HL-60 (cell line): ENCODE measurements around the gene SYT13.
A peak's percentile ranks its signal among the peaks of the same experiment; 100 is the strongest.
"Not testable (repeated sequence)": the region's sequence is repeated elsewhere in the genome, so short reads cannot be mapped to it uniquely, and the experiment has no call there.

Experiments used
- DNase-seq, 2 experiments: peaks; one replicate each; pipeline ENCODE4 v3.0.0-alpha.2; 2010 to 2020; ENCODE audit warnings: low read depth in 1 of 2, low spot score in 1 of 2
- H3K27ac ChIP-seq: fragments of 250-450 bp; sonication (Bioruptor Pico); replicated peaks from 2 replicates; pipeline ENCODE4 v1.5.1; 2020; ENCODE audit warnings: mild to moderate bottlenecking, moderate library complexity
- H3K27me3 ChIP-seq: fragments of 250-450 bp; sonication (Bioruptor Pico); 2 replicates; pipeline ENCODE4 v1.5.1; 2021; ENCODE audit warnings: mild to moderate bottlenecking, moderate library complexity; ENCODE audit not compliant: insufficient read depth, poor library complexity, severe bottlenecking
- H3K4me3 ChIP-seq: replicated peaks from 2 replicates; pipeline ENCODE4 v1.5.1; 2011; ENCODE audit warnings: mild to moderate bottlenecking, control low read depth, low read length; ENCODE audit not compliant: insufficient read depth
- GABPA ChIP-seq: IDR thresholded peaks from 2 replicates; pipeline ENCODE4 v1.6.1; 2012; ENCODE audit warnings: low read depth
- POLR2AphosphoS5 ChIP-seq: IDR thresholded peaks from 2 replicates; pipeline ENCODE4 v1.6.1; 2012; ENCODE audit warnings: low read depth
- REST ChIP-seq: IDR thresholded peaks from 2 replicates; pipeline ENCODE4 v1.6.1; 2012; ENCODE audit warnings: low read depth; ENCODE audit not compliant: insufficient replicate concordance
- SPI1 ChIP-seq: IDR thresholded peaks from 2 replicates; pipeline ENCODE4 v1.6.1; 2012; ENCODE audit warnings: low read depth, mild to moderate bottlenecking, borderline replicate concordance
- TF ChIP-seq, protein P1 (sequence below): IDR thresholded peaks from one replicate; pipeline ENCODE4 v1.5.1; 2011; ENCODE audit warnings: low read length, control low read depth, inconsistent platforms; ENCODE audit not compliant: insufficient read depth

The SYT13 gene

DNA sequence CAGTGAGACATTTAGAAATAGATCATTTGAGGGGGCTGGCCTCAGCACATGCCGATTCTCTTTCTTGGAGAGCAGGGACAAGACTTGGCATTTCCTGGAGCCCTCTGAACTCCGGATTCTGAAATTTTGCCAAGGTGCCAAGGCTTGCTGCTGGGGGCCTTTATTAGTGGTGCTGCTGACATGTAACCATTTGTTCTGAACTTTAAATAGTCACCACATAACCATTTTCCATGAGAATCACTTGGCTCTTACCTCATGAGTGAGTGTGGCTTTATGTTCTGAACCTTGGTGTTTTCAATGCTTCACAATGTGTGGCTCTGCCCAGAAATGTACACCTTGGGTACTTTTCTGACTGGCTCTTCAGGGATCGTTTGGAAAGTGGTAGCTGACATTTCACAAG lies 33.3 kb downstream of the SYT13 start:
- Histone ChIP-seq H3K4me3 (no peak overlapping the region), H3K27me3 (no peaks in the 10 kb centered on the region), H3K27ac (no peak overlapping the region)
- DNase-seq: no peak
- no peak for TF ChIP-seq GABPA
- no peak for TF ChIP-seq SPI1
- TF ChIP-seq, protein P1, sequence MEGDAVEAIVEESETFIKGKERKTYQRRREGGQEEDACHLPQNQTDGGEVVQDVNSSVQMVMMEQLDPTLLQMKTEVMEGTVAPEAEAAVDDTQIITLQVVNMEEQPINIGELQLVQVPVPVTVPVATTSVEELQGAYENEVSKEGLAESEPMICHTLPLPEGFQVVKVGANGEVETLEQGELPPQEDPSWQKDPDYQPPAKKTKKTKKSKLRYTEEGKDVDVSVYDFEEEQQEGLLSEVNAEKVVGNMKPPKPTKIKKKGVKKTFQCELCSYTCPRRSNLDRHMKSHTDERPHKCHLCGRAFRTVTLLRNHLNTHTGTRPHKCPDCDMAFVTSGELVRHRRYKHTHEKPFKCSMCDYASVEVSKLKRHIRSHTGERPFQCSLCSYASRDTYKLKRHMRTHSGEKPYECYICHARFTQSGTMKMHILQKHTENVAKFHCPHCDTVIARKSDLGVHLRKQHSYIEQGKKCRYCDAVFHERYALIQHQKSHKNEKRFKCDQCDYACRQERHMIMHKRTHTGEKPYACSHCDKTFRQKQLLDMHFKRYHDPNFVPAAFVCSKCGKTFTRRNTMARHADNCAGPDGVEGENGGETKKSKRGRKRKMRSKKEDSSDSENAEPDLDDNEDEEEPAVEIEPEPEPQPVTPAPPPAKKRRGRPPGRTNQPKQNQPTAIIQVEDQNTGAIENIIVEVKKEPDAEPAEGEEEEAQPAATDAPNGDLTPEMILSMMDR: no peak
- TF ChIP-seq POLR2AphosphoS5: no peak
- no peak for TF ChIP-seq REST

GRCh38 chr11:45252134-45252856 lies 33.8 kb downstream of the SYT13 start:
- H3K27me3 ChIP-seq: no peaks in the 10 kb centered on the region
- peak; percentile 1 to 45 for DNase-seq
- TF ChIP-seq REST: no peak
- TF ChIP-seq SPI1: no peak
- TF ChIP-seq, protein P1: peak; percentile 57
- no peak for TF ChIP-seq POLR2AphosphoS5
- no peak for TF ChIP-seq GABPA
- H3K27ac ChIP-seq: no peak overlapping the region
- no peak overlapping the region for H3K4me3 ChIP-seq

DNA sequence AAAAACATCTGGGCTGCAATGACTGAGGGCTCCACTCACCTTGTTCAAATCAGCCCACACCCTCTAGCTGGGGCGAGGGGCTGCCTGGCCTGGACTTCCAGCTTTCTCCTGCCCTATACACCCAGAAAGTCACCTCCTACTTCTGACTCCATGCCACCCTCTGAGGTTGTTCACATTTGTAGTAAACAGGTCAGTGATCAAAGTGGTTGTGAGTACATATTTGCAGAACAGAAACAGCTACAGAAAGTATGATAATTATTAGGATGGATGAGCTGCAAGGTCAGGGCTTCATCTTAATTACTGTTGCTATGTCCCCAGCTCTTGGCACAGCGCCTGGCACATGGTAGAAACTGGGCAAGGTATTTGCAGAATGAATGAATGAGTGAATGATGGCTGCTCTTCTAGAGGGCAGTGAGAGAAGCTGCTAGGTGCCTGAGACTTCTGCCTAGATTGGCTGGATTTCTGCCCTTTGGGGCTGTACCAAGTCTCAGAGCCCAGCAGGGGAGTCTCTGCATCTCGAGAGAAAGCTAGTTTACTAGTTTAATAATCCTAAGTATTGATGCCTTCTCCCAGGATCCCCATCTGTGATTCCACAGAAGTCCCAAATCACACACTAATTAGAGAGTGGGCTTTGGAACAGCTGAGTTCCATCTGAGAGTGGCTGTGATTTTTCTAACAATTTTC lies 36.0 kb downstream of the SYT13 start:
- TF ChIP-seq, protein P1: no peak
- TF ChIP-seq REST (no peak), GABPA (no peak)
- Histone ChIP-seq H3K4me3 (no peak overlapping the region), H3K27ac (no peak overlapping the region), H3K27me3 (no peaks in the 10 kb centered on the region)
- DNase-seq: no peak

- H3K27me3 ChIP-seq, H3K27ac ChIP-seq, DNase-seq, H3K4me3 ChIP-seq: not testable (repeated sequence)
Measured at GRCh38 chr11:45249372-45249771, 36.8 kb downstream of the SYT13 start.
